NOMO-1 treated with dmso at 0.1 percent for 144 hours (cell line): ENCODE data around the gene FAM107B.

ENCODE experiments used
- DNase-seq: peaks from one replicate; lab custom pipeline; 2025; ENCODE audit not compliant: unreplicated experiment; lab: John Stamatoyannopoulos, UW

FAM107B gene

DNA sequence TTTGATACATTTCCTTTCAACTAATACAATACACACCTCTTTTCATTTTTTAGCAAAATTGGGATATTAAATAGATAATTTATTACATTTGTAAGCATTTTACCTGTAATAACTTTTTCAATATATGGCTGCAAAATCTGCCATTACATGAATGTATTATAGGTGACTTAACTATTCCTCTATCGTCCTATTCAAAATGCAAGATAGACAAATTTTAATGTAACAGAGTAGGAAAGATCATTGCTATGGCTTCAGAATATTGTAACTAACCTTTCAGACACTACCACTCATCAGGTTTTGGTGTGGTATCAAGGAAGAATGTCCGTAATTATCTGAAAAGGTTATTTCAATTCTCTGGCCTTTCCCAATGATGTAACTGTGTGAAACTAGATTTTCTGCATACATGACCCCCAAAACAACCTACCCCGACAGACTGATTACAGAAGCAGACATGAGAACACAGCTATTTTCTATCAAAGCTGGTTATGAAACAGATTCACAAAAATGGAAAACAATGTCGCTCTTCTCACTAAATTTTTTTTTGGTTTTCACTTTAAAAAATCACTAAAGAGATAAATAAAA is 211.2 kb downstream of the FAM107B start:
- no peak for DNase-seq

DNA sequence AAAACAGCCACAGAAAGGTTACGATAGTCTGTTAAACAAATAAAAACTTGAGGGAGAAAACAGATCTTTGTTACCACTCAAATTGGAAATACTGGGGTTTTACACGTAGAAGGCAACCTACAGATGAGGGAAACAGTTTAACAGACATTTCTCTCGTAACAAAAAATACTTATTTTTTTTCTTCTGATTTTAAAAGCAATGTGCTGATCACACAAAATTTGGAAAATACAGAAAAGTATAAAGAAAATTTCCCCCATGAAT is 211.7 kb downstream of the FAM107B start:
- DNase-seq: no peak

DNA sequence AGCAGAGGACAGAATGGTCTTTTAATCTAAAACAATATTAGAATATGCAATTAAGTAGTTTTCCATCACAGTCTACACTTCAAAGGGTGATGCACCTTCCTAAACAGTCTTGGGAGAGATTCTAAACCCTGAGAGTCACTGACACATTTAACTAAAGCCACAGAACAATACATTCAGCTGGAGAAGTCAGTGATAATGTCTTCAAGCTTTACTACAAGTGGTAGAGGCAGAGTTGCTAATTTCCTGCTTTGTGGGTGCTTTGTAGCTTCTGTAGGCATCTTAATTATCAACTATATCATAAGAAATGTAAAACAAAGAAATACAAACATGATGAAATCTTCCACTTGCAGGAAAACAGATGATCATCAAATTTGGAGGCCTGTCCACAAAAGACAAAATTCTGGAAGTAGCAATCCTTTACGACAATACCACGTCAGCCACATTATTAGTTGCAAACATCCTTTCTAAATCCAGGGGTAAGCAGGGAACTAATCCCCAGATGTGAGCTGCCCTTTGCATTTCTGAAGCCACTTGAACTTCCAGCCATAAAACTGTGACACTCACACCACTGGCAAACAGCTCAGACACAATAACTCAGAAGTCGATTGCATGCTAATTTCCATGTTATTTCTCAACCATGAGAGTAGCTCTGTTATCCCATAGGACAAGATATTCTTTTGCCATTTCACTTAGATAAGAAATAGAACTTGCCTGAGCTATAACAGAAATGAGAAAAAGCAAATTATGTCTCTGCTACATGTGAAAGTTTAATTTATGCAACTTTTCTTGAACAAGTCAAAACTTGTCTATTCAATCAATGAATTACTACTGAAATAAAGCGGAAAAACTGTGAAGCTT is 212.2 kb downstream of the FAM107B start:
- DNase-seq: no peak

DNA sequence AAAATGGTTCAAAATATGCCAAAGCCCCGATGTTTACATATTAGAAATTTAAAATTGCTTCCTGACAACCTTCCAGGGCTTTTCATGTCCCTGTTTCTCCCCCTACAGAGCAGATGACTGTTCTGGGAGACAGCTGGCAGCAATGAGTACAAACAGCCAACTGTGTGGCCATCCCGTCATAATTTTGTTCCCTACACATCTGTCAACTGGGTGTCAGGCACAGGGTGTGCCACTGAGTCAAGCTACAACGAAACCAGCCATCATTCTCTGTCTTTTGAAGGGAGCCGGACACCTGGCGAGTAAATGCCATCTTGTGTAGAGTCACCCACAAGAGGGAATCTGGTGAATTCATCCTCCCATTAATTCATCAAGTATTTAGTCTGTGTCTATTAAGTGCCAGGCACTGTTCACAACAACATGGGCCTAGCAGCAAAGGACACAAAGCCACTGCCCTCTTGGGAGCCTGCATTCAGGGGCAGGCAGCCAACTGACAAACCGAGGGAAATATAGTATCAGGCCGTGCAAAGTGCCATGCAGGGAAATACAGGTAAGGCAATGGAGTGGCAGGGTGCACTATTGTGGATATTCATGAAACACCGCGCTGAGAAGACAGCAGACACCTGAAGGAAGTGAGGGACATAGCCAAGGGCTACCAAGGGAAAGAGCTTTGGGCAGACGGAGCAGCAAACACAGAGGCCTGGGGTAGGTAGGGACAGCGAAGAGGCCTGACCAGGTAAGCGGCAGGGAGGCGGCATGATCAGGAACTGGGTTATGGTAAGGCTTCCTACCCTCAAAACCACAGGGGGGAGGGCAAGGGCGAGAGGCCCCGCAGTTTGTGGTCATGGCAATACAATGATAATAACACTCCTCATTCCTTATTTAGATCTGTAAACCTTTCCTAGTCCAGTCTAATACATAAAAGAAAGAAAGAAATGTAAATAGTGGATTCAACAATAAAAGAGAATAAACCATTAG is 213.6 kb downstream of the FAM107B start:
- DNase-seq: no peak

- DNase-seq: peak; percentile 28
Measured at GRCh38 chr10:14560274-14560673, 214.4 kb downstream of the FAM107B start.

GRCh38 chr10:14558025-14558424 is 216.7 kb downstream of the FAM107B start:
- DNase-seq: no peak

DNA sequence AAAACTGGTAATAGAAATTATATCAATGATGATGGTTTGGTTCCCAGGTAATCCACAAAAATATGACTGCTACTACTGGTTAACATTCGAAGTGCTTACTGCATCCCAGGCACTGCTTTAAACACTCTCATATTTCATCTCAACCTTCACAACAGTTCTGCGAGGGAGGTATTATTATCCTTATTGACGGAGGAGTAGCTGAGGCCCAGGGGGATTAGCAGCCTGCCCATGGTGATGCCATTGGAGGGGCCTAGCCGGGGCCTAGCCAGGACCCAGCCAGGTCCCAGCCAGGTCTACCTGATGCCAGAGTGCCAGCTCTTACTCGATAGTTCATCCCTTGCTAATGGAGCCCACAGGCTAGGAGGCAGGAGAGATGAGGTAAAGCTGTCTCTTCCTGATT is 217.1 kb downstream of the FAM107B start:
- no peak for DNase-seq

- DNase-seq: no peak
Measured at GRCh38 chr10:14556285-14556956, 218.3 kb downstream of the FAM107B start.

- DNase-seq: no peak
Measured at GRCh38 chr10:14555807-14556206, 218.9 kb downstream of the FAM107B start.

DNA sequence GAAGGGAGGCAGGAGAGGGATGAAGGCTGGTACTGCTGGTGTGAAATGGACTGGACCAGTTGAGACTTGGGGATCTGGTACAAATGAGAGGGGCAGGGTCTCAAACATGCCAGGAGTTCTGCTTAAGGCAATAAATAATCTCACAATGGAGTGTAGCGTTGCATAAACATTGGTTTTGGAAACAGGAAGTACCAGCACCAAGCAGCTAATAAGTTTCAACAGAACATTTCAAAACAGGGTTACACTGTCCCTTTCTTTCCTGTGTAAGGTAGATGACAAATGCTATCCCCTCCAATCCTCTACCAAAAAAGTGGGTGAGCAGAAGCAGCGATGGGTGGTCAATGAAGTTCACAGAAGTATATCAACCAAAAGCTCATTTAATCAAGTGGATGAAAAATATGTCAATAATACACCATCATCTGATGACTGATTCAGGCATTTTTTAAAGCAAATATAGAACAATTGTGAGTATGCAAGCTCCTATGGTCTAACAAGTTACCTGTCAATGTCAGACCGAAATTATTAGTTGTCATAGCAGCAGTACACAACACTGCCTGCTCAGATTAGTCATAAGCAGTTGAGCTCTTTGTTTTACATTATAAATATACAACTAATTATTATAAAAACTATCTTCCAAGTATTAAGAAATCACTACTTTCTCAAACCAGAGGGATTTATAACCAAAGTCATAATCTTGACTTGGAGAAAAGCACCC is 220.0 kb downstream of the FAM107B start:
- DNase-seq: peak; percentile 68

DNA sequence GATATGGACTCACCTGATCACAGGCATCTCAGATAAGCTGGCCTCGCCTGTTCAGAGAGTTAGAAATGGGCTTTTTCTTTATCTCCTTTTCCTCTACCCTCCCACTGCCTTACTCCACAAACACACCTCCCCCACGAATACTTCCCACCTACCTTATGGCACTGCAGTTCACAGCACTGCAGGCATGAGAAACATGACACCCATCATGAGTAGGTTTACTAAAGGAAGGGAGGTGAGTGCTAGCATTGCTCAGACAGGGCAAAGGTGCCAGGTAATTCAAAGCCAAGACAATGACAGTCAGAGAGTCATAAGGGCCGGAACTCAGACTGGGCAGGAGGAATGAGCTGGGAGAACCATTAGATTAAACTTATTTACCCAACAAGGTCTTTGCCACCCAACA is 220.6 kb downstream of the FAM107B start:
- DNase-seq: no peak

GRCh38 chr10:14553448-14553847 is 221.2 kb downstream of the FAM107B start:
- peak; percentile 34 for DNase-seq

GRCh38 chr10:14552015-14552414 is 222.7 kb downstream of the FAM107B start:
- no peak for DNase-seq

DNA sequence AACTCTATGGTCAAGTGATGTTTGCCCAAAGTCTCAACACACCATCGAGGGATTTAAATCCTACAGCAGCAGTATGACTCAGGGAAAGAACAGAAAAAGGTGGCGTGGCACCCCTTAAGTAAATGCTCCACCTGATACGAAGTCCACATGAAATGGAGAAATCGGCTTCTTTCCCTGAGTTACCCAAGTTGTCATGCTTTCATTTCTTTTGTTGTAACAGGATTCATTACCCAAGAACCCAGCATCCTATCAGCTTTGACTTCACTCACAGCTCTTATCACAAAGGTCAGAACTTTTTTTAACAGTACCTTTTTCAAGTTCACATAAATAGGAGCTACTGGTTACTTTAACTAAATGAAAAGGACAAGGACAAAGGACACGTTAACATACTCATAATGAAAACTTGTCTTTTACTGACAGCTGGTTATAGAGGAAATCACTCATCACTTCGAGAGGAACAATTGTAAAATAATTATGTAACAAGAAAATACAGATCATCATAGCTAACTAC is 224.2 kb downstream of the FAM107B start:
- no peak for DNase-seq

- DNase-seq: no peak
Measured at GRCh38 chr10:14549496-14549895, 225.2 kb downstream of the FAM107B start.

DNA sequence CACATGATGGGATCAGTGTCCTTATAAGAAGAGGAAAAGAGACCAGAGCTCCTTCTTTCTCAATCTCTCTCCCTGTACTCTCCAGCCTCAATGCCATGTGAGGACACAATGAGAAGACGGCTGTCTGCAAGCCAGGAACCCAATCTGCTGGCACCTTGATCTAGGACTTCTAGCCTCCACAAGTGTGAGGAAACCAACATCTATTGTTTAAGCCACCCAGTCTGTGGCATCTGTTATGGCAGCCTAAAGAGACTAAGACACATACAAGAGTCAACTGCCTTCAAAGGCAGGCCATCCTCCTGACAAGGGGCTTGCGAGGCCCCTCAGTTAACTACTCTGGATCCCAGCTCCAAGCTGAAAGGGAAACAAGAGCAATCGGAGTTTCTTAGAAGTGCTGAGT is 225.7 kb downstream of the FAM107B start:
- no peak for DNase-seq

DNA sequence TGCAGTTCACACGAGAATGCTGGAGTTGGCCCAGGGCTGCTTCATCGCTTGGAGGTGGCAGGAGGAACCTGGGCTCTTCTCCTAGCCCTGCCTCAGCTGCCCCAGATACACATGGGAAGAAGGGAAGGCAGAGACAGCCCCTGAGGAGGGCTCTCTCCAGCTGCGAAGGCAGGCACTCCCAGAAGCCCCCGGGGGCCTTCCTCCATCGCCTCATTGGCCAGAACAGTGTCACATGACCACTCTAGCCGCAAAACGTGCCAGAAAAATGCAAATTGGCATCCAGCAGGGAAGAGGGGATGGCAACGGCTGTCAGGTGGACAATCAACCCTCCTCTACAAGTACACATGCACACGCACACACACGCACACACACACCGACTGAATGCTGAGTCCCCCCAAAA is 226.2 kb downstream of the FAM107B start:
- DNase-seq: no peak

- no peak for DNase-seq
Measured at GRCh38 chr10:14547816-14548215, 226.9 kb downstream of the FAM107B start.

- no peak for DNase-seq
Measured at GRCh38 chr10:14545827-14546226, 228.9 kb downstream of the FAM107B start.

- DNase-seq: no peak
Measured at GRCh38 chr10:14543904-14544210, 230.8 kb downstream of the FAM107B start.
